H9 (cell line): ENCODE measurements around the gene HLA-DOB. TPM values are rescaled to one million over a fixed set of nuclear protein-coding genes. Genes with fewer than 3 reads are reported as not detected.

ENCODE experiments used
- DNase-seq: peaks from one replicate; pipeline ENCODE4 v3.0.0-alpha.2; 2017
- H2AFZ ChIP-seq: one replicate; pipeline ENCODE4 v1.6.1; 2013; ENCODE audit warnings: mild to moderate bottlenecking, low read length, control low read depth, moderate library complexity
- H2AK5ac ChIP-seq: 2 replicates; pipeline ENCODE4 v1.6.1; 2013; ENCODE audit warnings: low read length, control low read depth, mixed read lengths; ENCODE audit not compliant: insufficient read length
- H2BK120ac ChIP-seq: one replicate; pipeline ENCODE4 v1.6.1; 2013; ENCODE audit warnings: low read depth, mild to moderate bottlenecking, low read length, control low read depth, inconsistent platforms; ENCODE audit not compliant: poor library complexity, severe bottlenecking
- H2BK12ac ChIP-seq: 2 replicates; pipeline ENCODE4 v1.6.1; 2013; ENCODE audit warnings: low read length, control low read depth, mixed read lengths, low read depth; ENCODE audit not compliant: insufficient read length
- H2BK15ac ChIP-seq: 2 replicates; pipeline ENCODE4 v1.6.1; 2013; ENCODE audit warnings: low read depth, low read length, control low read depth
- H2BK20ac ChIP-seq: one replicate; pipeline ENCODE4 v1.6.1; 2013; ENCODE audit warnings: low read depth, mild to moderate bottlenecking, low read length, control low read depth, inconsistent platforms; ENCODE audit not compliant: poor library complexity, severe bottlenecking
- H2BK5ac ChIP-seq: 2 replicates; pipeline ENCODE4 v1.6.1; 2013; ENCODE audit warnings: low read length, control low read depth, mixed read lengths; ENCODE audit not compliant: insufficient read length
- H3K14ac ChIP-seq: 2 replicates; pipeline ENCODE4 v1.6.1; 2013; ENCODE audit warnings: low read length, control low read depth; ENCODE audit not compliant: insufficient read depth
- H3K18ac ChIP-seq: 2 replicates; pipeline ENCODE4 v1.6.1; 2013; ENCODE audit warnings: low read depth, mild to moderate bottlenecking, mixed read lengths, low read length, control low read depth; ENCODE audit not compliant: insufficient read length
- H3K23ac ChIP-seq: 2 replicates; pipeline ENCODE4 v1.6.1; 2013; ENCODE audit warnings: low read length, control low read depth, mixed read lengths, low read depth; ENCODE audit not compliant: insufficient read length
- H3K23me2 ChIP-seq: 2 replicates; pipeline ENCODE4 v1.6.1; 2013; ENCODE audit warnings: low read depth, mild to moderate bottlenecking, mixed read lengths, low read length, control low read depth; ENCODE audit not compliant: insufficient read length, poor library complexity, severe bottlenecking
- H3K27ac ChIP-seq: 2 replicates; pipeline ENCODE4 v1.5.1; 2013; ENCODE audit warnings: low read length, control low read depth, mixed read lengths, low read depth; ENCODE audit not compliant: insufficient read length
- H3K27me3 ChIP-seq: 2 replicates; pipeline ENCODE4 v1.6.1; 2013; ENCODE audit warnings: low read length, control low read depth, inconsistent platforms; ENCODE audit not compliant: insufficient read depth
- H3K4ac ChIP-seq: 2 replicates; pipeline ENCODE4 v1.6.1; 2013; ENCODE audit warnings: low read depth, mild to moderate bottlenecking, control low read depth, inconsistent platforms, low read length, moderate library complexity
- H3K4me1 ChIP-seq: 2 replicates; pipeline ENCODE4 v1.6.1; 2013; ENCODE audit warnings: low read length, control low read depth, inconsistent platforms; ENCODE audit not compliant: insufficient read depth
- H3K4me2 ChIP-seq: 2 replicates; pipeline ENCODE4 v1.6.1; 2013; ENCODE audit warnings: low read length, control low read depth, mixed read lengths; ENCODE audit not compliant: insufficient read length, insufficient read depth
- H3K56ac ChIP-seq: 2 replicates; pipeline ENCODE4 v1.6.1; 2013; ENCODE audit warnings: low read depth, mild to moderate bottlenecking, mixed read lengths, low read length, control low read depth; ENCODE audit not compliant: insufficient read length
- H3K79me1 ChIP-seq: 2 replicates; pipeline ENCODE4 v1.6.1; 2013; ENCODE audit warnings: low read depth, mild to moderate bottlenecking, moderate library complexity, low read length, control low read depth, inconsistent platforms; ENCODE audit not compliant: insufficient read depth, poor library complexity, severe bottlenecking
- H3K79me2 ChIP-seq: 2 replicates; pipeline ENCODE4 v1.6.1; 2013; ENCODE audit warnings: low read length, control low read depth, inconsistent platforms; ENCODE audit not compliant: insufficient read depth
- H3K9ac ChIP-seq: 2 replicates; pipeline ENCODE4 v1.6.1; 2013; ENCODE audit warnings: low read length, control low read depth, mixed read lengths; ENCODE audit not compliant: insufficient read length; ENCODE audit errors: extremely low read depth
- H3K9me3 ChIP-seq: one replicate; pipeline ENCODE4 v1.6.1; 2013; ENCODE audit warnings: low read depth, low read length, inconsistent platforms; ENCODE audit not compliant: control insufficient read depth
- H3T11ph ChIP-seq: one replicate; pipeline ENCODE4 v1.6.1; 2013; ENCODE audit warnings: mild to moderate bottlenecking, low read length, control low read depth, inconsistent platforms
- H4K20me1 ChIP-seq: one replicate; pipeline ENCODE4 v1.6.1; 2013; ENCODE audit not compliant: control insufficient read depth, insufficient read length, insufficient read depth
- H4K5ac ChIP-seq: 2 replicates; pipeline ENCODE4 v1.6.1; 2013; ENCODE audit warnings: low read depth, mild to moderate bottlenecking, mixed read lengths, low read length, control low read depth; ENCODE audit not compliant: insufficient read length
- H4K8ac ChIP-seq: replicated peaks from 2 replicates; pipeline ENCODE4 v1.6.1; 2013; ENCODE audit warnings: low read length, control low read depth, mixed read lengths, low read depth; ENCODE audit not compliant: insufficient read length
- H4K91ac ChIP-seq: 2 replicates; pipeline ENCODE4 v1.6.1; 2013; ENCODE audit warnings: low read depth, mild to moderate bottlenecking, moderate library complexity, mixed read lengths, low read length, control low read depth; ENCODE audit not compliant: insufficient read length
- H3K27ac Mint-ChIP-seq, 3 experiments: 2 replicates in 2 of 3; 3 replicates in 1 of 3; pipeline ENCODE4 v1.8.0; 2020 to 2021; ENCODE audit warnings: mixed read lengths in 3 of 3, mild to moderate bottlenecking in 1 of 3, moderate library complexity in 1 of 3
- H3K27me3 Mint-ChIP-seq: 2 replicates; pipeline ENCODE4 v1.8.0; 2021; ENCODE audit warnings: low read depth, mild to moderate bottlenecking, moderate library complexity, mixed read lengths
- H3K36me3 Mint-ChIP-seq, 3 experiments: 2 replicates in 2 of 3; 3 replicates in 1 of 3; pipeline ENCODE4 v1.8.0; 2020 to 2021; ENCODE audit warnings: low read depth in 3 of 3, mixed read lengths in 3 of 3; ENCODE audit not compliant: insufficient read depth in 1 of 3
- H3K4me1 Mint-ChIP-seq, 2 experiments: 2 replicates each; pipeline ENCODE4 v1.8.0; 2020; ENCODE audit warnings: mixed read lengths in 2 of 2
- H3K4me3 Mint-ChIP-seq, 2 experiments: 2 replicates in 1 of 2; 3 replicates in 1 of 2; pipeline ENCODE4 v1.8.0; 2020 to 2021; ENCODE audit warnings: mild to moderate bottlenecking in 2 of 2, mixed read lengths in 2 of 2, moderate library complexity in 1 of 2
- H3K9me3 Mint-ChIP-seq, 2 experiments: 2 replicates in 1 of 2; 3 replicates in 1 of 2; pipeline ENCODE4 v1.8.0; 2020; ENCODE audit warnings: mild to moderate bottlenecking in 2 of 2, mixed read lengths in 2 of 2, moderate library complexity in 1 of 2
- CTCF ChIP-seq: fragments of 200-600 bp; sonication (generic); conservative IDR thresholded peaks from 3 replicates; pipeline ENCODE4 v1.8.0; 2021; ENCODE audit warnings: antibody characterized with exemption, mild to moderate bottlenecking
- WGBS: extraction: QIAGEN DNeasy Blood & Tissue Kit; methylation state at CpG from one replicate; pipeline ENCODE4 v1.1.7; 2013; ENCODE audit warnings: missing lambda C conversion rate, low lambda C conversion rate, mixed read lengths; ENCODE audit not compliant: insufficient read length; ENCODE audit errors: extremely low coverage; 5-methylcytosine and 5-hydroxymethylcytosine counted together
- total RNA-seq: library from RNA; stranded (reverse); gene quantifications from 2 replicates; pipeline ENCODE4 v1.2.1, GENCODE V29; 2021

The HLA-DOB gene
- total RNA-seq, 1 experiment from 2014 or later: 0.20 TPM

GRCh38 chr6:32844839-32845383, 28.1 kb upstream of the HLA-DOB start:
- H4K91ac ChIP-seq: no peak overlapping the region
- H4K5ac ChIP-seq: no peak overlapping the region
- Mint-ChIP-seq H3K27ac (no peak overlapping the region), H3K4me1 (peaks cover 3% of the 10 kb centered on the region in 2 experiments), H3K27me3 (peaks cover 25% of the 10 kb centered on the region), H3K4me3 (peak overlapping the region; percentile 87 to 92), H3K36me3 (peaks cover 0 to 46% (median 12%) of the 10 kb centered on the region in 3 experiments; a peak in 5 of 7 replicates), H3K9me3 (no peaks in the 10 kb centered on the region)
- no peak overlapping the region for H2AFZ ChIP-seq
- H2BK20ac ChIP-seq: no peak overlapping the region
- H3K9ac ChIP-seq: no peak overlapping the region
- H2BK12ac ChIP-seq: no peak overlapping the region
- no peak overlapping the region for H3K18ac ChIP-seq
- WGBS: no CpG with 5 or more reads among the region's 19 CpGs
- no peak for DNase-seq
- no peak overlapping the region for H3K56ac ChIP-seq
- H3K4me1 ChIP-seq: peaks cover 2% of the 10 kb centered on the region; the same call in 1 of the 2 replicates
- no peaks in the 10 kb centered on the region for H3K79me1 ChIP-seq
- no peaks in the 10 kb centered on the region for H4K20me1 ChIP-seq
- H3K14ac ChIP-seq: no peak overlapping the region
- H2BK15ac ChIP-seq: no peak overlapping the region
- H3K23ac ChIP-seq: no peak overlapping the region
- H3K23me2 ChIP-seq: peaks cover 11% of the 10 kb centered on the region
- H3K79me2 ChIP-seq: no peaks in the 10 kb centered on the region
- TF ChIP-seq CTCF: no peak
- H2AK5ac ChIP-seq: no peak overlapping the region
- H3K4me2 ChIP-seq: peak overlapping the region; percentile 63
- H3K4ac ChIP-seq: no peak overlapping the region
- no peak overlapping the region for H3T11ph ChIP-seq
- no peak overlapping the region for H2BK120ac ChIP-seq
- H2BK5ac ChIP-seq: no peak overlapping the region
- H3K9me3 ChIP-seq: no peaks in the 10 kb centered on the region
- no peak overlapping the region for H4K8ac ChIP-seq
- no peaks in the 10 kb centered on the region for H3K27me3 ChIP-seq
- no peak overlapping the region for H3K27ac ChIP-seq
